ENCODE measurements around the gene FADS1.

Gene FADS1

GRCh38 chr11:61844909-61845565, 28.2 kb upstream of the FADS1 start:
- no peak for DNase-seq

- DNase-seq, result no peak
These were observed 25.7 kb upstream of the FADS1 start for GRCh38 chr11:61842528-61842820.

DNA sequence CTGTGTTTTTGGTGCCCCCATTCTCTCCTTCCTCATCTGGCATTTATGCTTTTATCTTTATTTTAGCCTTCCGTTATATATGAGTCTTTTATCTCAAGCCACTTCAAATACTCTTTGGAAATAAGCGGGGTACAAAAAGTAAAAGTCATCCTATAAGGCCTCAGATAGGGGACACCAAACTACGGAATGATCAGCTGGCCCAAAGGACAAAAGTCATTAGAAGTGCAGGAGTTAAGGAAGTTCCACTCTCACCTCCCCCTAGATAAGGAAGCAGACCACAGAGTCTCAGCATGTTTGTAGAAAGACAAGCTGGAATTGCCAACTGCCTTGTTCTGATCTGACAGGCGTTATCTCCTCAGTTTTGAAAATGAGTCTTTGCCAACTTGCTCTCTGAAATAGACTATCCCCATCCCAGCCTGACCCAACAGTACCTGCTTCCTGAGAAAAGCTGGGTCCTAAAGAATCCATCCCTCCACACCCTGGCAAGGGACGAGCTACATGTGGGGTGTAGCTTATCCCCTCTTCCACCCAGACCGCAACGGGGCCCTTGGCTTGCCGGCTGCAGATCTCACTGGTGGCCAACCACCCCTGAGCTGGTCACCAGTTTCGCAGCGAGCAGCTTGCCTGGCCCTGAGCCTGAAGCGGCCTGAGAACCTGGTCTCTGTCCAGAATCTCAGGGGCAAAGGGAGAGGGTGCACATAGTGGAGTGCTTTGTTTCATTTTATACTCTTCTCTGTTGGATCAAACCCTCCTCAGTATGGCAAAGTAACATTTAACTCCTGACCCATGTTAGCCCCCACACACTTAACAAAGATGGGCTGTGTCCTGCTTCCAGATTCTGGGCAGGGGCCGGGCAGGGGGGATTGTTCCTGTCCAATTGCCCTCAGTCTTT, 25.1 kb upstream of the FADS1 start:
- DNase-seq, result no peak

GRCh38 chr11:61840371-61840770, 23.6 kb upstream of the FADS1 start:
- DNase-seq, result no peak

GRCh38 chr11:61839742-61840141, 22.9 kb upstream of the FADS1 start:
- no peak for DNase-seq

- no peak for DNase-seq
These were observed 22.1 kb upstream of the FADS1 start for GRCh38 chr11:61838921-61839320.

DNA sequence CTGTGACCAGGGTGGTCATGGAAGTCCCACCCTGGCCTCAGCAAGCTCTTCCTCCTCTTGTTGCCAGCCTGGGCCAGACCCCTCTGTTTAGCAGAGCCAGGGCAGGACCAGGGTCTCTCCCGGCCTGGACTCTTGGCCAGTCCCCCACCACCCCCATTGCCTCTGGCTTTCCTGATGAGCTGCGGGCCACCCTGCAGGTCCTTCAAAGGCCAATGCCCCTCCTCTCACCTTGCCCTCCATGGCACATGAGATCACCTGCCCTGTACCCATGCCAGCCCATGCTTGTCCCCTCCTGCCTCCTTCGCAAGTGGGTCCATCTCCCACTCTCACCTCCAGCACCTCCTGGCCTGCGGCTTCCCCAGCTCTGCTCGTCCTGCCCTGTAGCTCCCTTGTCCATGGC, 21.7 kb upstream of the FADS1 start:
- no peak for DNase-seq

DNA sequence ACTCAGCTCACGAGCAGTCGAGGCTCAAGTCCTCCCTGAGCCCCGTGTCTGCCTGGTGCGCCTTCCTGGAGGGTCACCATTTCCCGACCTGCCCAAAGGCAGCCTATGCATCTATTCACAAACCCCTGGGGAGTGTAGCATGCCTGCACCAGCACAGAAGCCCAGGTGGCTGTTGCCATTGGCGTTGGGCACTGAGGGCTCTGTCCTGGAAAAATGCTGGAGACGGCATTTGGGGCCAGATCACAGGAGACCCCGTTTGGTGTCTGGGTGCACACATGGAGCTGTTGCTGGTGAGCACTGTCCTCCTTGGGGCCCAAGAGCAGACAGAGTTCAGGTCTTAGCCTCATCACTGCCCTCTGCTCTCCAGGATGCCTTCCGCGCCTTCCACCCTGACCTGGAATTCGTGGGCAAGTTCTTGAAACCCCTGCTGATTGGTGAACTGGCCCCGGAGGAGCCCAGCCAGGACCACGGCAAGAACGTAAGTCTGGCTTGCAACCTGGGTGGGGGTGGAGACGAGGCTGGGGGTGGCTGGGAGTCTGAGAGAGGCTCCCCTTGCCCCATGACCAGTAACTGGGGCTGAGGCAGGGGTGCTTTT, 20.7 kb upstream of the FADS1 start:
- no peak for DNase-seq

- DNase-seq, result no peak
These were observed 19.4 kb upstream of the FADS1 start for GRCh38 chr11:61836193-61836592.

DNA sequence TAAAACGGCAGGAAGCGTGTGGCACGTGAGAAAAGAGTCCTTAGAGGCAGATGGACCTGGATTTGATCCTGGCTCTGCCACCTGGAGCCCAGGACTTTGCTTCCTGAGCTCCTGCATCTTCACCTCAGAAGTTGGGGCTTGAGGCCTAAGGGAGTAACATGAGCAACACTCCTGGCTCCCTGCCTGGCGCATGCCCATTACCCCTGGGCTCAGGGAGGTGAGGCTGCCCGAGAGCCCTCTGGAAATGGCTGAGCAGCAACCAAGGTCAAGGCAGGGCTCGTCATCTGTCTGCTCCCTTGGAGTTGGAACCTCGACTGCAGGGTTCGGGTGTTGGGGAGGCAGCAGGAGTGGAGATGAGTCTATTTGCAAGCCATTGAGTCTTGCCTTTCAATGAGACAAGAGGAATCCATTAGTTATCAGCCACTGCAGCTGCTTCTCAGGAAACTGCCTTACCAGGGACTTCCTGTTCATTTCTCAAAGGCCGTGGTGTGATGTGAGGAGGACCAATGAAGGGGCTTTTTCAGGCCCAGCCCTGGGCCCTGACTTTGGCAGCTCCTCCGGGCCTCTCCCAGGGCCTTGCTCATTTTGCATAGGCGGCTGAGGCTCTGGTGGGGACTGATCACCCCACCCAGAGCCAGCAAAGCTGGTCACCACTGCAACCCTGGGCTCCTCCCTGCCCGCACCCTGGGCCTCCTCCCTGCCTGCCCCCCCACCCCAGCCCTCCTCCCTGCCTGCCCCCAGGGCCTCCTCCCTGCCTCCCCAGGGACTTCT, 17.7 kb upstream of the FADS1 start:
- DNase-seq, result no peak

- DNase-seq, result no peak
These were observed 17.1 kb upstream of the FADS1 start for GRCh38 chr11:61833926-61834277.

DNA sequence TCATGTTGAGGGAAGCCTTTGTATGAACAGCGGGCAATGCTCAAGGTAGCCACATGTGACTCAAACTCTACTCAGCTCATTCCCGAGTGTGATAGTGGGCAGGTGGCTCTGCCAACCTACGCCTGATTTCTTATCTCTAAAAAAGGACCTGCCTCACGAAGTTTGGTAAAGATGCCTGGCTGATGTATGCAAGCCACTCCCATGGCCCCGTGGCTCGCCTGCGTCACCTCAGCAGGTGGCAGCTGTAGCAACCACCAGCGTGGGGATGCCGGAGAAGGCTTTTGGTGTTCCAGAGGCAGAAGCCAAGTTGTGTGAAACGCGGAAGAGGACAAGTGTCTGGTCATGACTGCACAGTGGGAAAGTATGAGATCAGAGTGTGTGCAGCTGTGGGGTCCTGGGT, 16.7 kb upstream of the FADS1 start:
- DNase-seq, result no peak

DNA sequence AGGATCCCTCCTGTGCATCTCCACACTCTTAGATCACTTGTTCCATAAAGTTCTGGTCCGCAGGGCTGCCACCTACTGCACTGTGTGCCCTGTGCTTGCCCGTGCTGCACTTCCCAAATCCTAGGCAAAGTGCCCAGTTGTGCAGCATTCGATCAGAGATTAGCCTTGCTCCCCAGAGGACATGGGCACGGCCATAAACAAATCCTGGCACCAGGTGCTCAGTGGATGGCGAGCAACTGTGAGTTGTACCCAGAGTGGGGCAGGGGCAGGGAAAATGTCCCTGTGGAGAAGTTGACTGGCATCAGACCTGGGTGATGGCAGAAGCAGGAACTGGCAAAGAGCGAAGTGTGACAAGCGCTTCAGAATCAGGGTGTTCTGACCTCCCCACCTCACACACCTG, 16.0 kb upstream of the FADS1 start:
- no peak for DNase-seq

DNA sequence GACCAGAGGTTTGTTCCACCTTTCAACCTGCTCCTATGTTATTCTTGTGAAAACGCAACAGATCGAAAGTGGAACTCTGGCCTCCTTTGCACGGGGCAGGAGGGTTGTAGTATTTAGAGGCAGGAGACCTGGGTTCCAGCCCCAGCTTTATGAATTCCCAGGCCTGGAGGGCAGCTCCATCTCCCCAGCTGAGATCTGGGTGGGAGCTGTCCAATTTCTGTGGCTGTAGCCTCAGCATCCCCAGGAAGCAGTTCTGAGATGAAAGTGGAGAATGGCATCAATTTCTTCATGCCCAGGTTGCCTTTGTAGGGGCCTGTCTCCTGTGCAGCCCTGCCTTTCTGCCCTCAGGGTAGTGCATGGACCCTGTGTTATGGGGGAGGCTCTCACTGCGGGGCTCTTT, 15.4 kb upstream of the FADS1 start:
- DNase-seq, result no peak

- DNase-seq, result no peak
These were observed 13.7 kb upstream of the FADS1 start for GRCh38 chr11:61830237-61831105.

DNA sequence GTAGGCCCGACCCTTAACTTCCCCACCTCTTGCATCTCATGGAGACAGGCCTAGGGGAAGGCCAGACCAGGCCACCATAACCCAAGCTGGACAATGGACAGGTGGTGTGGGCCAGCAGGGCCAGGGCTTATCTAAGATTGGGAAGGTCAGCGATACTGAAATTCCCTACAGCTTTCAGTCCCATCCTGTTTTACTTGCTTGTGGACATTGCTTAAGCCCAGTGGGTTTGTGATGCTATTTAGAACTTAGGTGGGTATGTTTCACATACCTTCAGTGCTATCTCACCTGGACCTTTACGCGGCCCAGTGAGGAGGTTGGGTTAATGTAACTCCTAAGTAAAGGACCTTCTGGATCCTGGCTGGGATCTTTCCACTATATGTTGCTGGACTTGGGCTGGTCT, 13.0 kb upstream of the FADS1 start:
- DNase-seq, result no peak

DNA sequence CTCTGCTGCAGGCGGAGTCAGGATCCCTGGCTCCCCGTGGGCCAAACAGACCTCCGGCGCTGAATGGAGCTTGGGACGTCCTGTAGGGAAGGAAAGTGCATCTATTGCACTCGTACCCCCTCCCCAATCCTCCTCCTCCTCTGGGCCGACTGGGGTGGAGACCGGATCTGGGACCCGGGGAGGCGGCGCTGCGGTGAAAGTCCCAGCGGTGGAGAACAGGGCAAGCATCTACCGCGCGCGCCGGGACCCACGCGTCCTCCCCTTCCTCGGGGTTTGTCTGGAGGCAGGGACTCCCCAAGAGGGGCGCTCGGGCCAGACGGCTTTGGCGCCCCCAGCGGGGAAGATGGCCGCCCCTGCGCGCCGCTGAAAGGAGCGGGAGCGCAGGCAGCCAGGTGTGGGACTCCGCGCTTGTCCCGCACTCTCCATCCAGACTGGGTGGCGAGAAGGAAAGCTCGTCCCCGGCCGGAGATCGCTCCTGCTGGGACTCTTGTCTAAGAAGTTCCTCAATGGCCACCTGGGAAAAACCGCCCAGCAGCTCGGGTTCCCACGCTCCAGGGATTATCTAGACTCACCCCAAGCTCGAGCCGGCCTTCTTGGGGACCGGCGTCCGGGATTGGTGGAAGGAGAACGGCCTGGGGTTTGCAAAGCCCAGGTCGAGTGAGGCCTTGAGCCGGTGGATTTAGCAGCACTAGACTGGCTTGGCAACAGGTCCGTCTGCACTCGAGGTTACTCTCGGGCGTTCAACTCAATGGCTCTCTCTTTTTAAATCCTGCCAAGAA, 12.0 kb upstream of the FADS1 start:
- DNase-seq, result peak; percentile 12

DNA sequence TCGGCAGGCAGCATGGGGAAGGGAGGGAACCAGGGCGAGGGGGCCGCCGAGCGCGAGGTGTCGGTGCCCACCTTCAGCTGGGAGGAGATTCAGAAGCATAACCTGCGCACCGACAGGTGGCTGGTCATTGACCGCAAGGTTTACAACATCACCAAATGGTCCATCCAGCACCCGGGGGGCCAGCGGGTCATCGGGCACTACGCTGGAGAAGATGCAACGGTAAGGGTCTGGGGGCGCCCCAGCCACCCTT, 11.5 kb upstream of the FADS1 start:
- no peak for DNase-seq

DNA sequence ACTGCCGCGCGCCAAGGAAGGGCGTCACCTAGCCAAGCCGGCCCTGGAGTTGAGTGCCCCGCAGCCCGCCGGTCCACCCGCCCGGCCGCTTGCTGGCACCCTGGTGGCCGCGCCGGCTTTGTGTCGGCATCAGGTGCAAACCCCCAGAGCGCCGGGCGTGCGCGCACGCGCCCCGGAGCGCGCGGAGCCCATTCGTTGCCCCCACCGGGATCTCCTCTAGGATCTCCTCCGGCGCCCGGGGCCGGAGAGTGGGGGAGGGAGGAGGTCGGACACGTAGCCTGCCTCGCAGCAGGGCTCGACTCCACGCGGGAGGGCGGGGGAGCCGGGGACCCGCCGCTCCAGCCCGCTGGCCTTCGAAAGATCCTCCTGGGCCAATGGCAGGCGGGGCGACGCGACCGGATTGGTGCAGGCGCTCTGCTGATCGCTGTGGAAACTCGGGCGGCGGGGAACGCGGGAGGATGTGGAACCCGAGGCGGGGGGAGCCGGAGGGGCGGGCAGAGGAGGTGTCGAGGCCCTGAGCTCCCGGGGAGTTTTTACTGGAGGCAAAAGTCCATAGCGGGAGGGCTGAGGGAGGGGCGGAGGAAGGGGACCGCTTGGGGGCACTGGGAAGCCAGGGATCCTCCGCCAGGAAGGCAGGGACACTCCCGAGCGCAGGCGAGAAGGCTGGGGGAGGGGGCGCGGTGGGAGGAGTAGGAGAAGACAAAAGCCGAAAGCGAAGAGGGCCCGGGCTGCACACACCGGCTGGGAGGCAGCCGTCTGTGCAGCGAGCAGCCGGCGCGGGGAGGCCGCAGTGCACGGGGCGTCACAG, 11.0 kb upstream of the FADS1 start, which contains the start of gene FADS2:
Gene FADS2, plus strand, starts transcription at position 730 of the 808 bp plus-strand sequence. CDS start 91 bp downstream, outside the sequence.
- peak; percentile 53 for DNase-seq

- DNase-seq, result no peak
These were observed 10.2 kb upstream of the FADS1 start for GRCh38 chr11:61826930-61827570.

DNA sequence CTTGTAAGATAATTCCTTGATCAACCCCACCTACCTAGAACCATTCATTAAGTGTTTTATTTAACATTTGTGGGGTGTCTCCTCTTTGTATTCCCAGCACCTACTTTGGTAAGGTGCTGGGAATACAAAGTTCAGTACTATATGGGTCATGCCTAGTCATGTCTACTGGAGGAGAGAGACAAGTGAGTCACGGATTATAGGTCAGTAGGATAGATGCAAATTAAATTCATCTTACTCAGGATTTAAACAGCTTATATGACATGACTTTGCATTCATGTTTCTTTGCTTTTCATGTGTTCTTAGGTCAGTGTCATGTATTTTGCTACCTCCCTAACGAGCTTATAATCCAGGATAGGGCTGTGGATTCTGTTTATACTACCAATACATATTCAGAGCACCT, 3.4 kb upstream of the FADS1 start:
- no peak for DNase-seq

Measured in activated CD4-positive, alpha-beta T cell treated with anti-CD3 and anti-CD28 coated beads, Interleukin-2, amount 50 U/mL, for 1 hour (primary cell).